HG02678 (cell line): Measurements from ENCODE around the gene DSCAM.
"Not testable (repeated sequence)": the region's sequence is repeated elsewhere in the genome, so short reads cannot be mapped to it uniquely, and the experiment has no call there.

Experiments
- ATAC-seq: cut with Tn5 transposase; IDR thresholded peaks from one replicate; pipeline ENCODE4 v1.9.1; 2021; ENCODE audit warnings: mild to moderate bottlenecking, moderate library complexity; ENCODE audit not compliant: unreplicated experiment

DSCAM gene, protein sequence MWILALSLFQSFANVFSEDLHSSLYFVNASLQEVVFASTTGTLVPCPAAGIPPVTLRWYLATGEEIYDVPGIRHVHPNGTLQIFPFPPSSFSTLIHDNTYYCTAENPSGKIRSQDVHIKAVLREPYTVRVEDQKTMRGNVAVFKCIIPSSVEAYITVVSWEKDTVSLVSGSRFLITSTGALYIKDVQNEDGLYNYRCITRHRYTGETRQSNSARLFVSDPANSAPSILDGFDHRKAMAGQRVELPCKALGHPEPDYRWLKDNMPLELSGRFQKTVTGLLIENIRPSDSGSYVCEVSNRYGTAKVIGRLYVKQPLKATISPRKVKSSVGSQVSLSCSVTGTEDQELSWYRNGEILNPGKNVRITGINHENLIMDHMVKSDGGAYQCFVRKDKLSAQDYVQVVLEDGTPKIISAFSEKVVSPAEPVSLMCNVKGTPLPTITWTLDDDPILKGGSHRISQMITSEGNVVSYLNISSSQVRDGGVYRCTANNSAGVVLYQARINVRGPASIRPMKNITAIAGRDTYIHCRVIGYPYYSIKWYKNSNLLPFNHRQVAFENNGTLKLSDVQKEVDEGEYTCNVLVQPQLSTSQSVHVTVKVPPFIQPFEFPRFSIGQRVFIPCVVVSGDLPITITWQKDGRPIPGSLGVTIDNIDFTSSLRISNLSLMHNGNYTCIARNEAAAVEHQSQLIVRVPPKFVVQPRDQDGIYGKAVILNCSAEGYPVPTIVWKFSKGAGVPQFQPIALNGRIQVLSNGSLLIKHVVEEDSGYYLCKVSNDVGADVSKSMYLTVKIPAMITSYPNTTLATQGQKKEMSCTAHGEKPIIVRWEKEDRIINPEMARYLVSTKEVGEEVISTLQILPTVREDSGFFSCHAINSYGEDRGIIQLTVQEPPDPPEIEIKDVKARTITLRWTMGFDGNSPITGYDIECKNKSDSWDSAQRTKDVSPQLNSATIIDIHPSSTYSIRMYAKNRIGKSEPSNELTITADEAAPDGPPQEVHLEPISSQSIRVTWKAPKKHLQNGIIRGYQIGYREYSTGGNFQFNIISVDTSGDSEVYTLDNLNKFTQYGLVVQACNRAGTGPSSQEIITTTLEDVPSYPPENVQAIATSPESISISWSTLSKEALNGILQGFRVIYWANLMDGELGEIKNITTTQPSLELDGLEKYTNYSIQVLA (N-terminal part only)

DNA sequence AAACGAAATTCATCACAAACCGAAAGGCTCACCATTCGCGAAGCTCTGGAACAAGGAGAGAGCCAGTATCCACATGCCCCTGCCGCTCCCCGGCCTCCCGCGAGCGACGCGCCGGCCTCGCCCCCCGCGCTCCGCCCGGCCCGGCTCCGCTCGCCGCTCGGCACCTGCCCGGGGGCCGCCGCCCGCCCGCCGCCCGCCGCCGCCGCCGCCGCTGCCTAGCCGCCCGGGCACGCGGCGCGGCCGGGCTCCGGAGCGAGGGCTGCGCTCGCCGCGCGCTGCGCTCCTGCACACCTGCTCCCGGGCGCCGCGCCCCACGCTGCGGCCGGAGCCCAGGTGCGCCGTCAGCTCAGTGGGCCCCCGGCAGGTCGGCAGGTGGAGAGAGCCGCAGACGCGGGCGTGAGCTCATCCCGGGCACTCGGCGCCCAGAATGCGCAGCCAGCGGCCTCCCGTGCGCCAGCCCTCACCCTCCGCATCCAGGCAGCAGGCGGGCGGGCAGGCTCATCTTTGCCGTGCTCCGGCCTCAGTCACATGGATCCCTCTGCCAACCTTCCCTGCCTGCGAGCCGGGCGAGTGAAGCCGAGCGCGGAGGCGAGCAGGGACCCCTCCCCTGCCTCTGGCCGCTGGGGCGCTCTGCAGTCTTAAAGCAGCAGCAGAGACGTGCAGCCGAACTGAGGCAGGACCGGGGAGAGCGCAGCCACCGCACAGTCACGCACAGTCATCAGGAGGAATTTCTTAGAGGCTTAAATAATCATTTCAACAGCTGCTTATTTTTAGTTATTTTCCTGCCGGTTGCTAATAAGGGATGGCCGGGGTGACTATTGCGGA lies at the start of gene DSCAM:
Gene DSCAM, minus strand, starts transcription at position 572 of the 825 bp plus-strand sequence. Its CDS starts 497 bp downstream, at position 75.
- ATAC-seq: no peak

DNA sequence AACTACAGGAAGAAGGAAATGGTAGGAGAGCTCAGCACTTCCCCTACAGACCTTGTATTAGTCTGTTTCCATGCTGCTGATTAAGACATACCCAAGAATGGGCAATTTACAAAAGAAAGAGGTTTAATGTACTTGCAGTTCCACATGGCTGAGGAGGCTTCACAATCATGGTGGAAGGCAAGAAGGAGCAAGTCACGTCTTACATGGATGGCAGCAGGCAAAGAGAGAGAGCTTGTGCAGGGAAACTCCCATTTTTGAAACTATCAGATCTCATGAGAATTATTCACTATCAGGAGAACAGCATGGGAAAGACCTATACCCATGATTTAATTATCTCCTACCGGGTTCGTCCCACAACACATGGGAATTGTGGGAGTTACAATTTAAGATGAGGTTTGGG lies 48.7 kb upstream of the DSCAM start:
- not testable (repeated sequence) for ATAC-seq

DNA sequence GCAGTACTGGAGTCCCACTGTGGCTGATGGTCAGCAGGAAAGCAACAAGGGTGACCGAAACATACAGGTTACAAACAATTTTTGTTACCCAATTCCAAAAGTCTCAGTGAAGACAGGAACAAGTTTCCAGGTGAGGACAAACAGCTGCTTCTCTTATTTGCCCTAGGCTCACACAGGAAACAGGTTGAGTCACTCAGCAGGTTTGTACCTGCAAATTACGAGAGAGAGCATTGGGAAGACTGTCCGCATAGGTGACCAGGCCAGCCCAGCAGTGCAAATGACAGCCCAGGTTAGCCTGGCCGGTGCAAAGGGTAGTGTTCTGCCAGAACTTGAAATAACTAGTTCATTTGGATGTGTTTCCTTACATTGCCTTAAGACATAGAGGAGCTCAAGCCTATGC lies 40.0 kb upstream of the DSCAM start:
- no peak for ATAC-seq

DNA sequence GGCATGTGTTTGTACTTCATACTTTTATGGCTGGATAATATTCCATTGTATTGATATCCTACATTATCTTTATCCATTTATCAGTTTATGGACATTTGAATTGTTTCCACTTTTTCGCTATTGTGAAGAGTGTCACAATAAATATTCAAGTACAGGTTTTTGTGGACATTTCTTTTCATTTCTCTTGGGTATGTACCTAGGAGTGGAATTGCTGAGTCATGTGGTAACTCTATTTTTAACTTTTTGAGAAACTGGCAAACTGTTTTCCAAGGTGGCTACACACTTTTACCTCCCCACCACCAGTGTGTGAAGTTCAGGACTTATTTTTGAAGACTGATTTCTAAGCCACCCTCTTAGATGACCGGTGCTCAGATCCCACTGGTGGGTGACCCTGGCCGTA lies 39.0 kb upstream of the DSCAM start:
- ATAC-seq: no peak

DNA sequence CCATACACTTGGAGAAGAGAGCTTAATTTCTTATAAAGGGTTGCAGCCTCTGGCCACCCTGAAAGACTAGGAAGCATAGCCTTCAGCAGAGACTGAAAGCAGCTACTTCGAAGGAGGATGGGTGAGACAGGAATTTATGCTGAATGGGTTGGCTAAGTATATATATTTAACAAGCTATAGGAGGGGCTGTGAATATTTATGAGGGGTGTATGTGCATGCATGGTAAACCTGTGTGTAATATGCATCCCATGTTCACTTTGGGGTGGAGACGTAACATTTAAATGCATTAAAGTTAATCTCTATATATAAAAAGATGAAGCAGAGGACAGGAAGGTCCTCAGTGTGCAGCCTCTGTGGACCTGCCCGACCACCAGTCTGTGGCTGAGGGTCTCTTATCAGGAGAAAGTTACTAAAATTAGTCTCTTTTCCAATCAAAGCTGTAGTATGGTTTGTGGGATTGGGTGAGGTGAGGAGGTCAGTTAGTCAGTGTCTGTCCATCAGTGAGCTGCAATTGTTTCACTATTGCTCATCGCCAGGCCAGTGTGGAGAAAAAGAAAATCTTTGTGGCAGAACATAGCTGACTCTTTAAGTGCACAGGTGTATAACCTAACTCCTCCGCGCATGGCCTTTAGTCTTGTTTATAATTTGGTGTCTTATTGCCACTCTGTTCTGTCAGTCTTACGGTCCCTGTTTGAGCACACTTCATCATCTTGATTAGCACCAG lies 35.4 kb upstream of the DSCAM start:
- ATAC-seq: no peak

GRCh38 chr21:40881767-40882166 lies 34.8 kb upstream of the DSCAM start:
- no peak for ATAC-seq

- no peak for ATAC-seq
Observed at GRCh38 chr21:40871099-40871498, 24.1 kb upstream of the DSCAM start.

GRCh38 chr21:40863839-40864238 lies 16.9 kb upstream of the DSCAM start:
- no peak for ATAC-seq

- no peak for ATAC-seq
Observed at GRCh38 chr21:40858517-40858916, 11.6 kb upstream of the DSCAM start.

DNA sequence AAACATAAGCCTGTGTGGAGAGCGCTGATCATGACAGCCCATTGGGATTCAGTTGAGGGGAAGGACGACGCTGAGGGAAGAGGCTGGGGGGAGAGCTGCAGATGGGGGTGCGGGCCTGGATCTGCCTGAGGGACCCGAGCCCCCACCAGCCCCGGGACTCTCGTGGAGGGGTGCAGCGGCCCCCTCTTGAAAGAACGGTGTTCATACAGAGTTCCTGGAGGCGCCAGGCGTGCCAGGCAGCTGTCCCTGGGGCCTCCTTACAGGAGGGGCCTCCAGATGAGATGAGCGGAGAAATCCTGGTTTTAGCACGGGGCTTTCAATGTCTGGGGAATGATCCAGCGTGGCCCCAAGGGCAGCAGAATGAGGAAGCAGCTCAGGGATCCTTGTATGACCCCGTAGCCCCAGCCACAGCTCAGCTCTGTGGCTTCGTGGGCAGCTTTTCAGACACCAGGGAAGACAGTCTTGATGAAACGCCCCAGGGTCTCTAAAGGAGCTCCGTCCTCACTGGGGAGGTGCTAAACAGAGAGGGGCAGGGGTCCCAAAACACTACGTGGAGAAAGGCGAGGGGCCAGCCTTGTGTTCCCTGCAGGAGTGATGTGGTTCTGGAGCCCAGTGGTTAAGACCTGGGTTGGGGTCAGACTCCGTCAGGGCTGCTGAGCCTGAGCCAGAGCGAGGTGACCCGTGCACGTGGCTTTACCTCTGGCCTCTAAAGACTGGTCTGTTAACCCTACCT lies 7.2 kb upstream of the DSCAM start:
- no peak for ATAC-seq

DNA sequence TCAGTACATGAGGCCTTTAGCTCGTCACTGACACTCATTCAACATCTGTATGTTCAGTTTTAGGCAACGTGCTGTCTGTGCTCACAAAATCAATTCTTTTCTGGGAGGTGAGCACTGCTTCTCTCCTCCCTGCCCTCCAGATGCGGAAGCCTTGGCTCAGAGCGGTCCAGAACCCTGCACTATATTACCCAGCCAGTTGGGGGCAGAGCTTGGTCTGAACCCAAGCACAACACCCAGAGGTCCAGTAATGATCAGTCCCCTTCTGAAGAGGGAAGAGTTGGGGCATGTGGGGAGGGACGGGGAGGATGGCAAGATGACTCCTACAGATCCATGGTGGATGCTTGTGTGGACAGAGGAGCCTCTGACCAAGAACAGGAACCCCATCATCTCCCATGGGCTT lies 5.6 kb upstream of the DSCAM start:
- ATAC-seq: no peak

- no peak for ATAC-seq
Observed at GRCh38 chr21:40851749-40852148, 4.8 kb upstream of the DSCAM start.

GRCh38 chr21:40850071-40850470 lies 3.1 kb upstream of the DSCAM start:
- no peak for ATAC-seq

DNA sequence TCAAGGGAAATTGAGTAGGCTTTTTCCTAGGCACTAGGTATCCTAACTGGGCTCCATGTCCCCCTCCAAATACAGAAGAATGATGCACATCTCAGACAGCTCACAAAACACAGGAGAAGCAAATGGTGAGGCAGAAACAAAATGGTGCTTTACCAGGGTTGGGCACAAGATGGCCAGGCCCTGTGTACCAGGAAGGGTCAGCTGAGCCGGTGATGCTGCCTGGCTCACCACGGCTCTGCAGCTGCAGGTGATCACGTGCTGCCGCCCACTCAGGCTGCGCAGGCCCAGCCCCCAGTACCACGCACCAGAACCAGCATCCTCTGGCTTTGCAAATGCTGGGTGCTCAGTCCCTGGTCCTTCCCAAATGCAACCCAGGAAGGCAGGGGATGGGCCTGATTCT lies 993 bp upstream of the DSCAM start:
- no peak for ATAC-seq

- ATAC-seq: no peak
Observed at GRCh38 chr21:40846103-40846502, 855 bp downstream of the DSCAM start.

GRCh38 chr21:40845441-40845995 lies 1.4 kb downstream of the DSCAM start:
- no peak for ATAC-seq

DNA sequence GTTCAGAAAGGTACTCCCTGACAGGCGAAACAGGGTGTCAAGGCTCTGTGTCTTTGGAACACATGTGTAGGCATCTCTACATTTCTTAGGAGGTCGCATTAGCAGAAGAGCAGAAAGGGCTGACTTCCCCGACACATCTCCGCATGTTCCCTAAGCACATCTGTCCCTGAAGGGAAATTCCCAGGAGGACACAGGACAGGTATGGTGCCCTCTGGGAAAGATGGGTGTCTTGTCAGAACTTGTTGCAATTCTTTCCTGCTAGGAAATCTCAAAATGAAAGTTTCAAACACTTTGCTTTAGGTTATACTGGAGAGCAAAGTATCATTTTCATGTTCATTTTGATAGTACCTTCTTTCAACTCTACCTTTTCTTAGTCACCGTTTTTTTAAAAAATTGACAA lies 2.0 kb downstream of the DSCAM start:
- no peak for ATAC-seq

- no peak for ATAC-seq
Observed at GRCh38 chr21:40842197-40842552, 4.8 kb downstream of the DSCAM start.
